Lower leg skin (tissue), 3 donors: Measurements from ENCODE around the gene RPH3AL.

Source experiments
- CTCF ChIP-seq, 3 donors: fragments of 450-650 bp; IDR thresholded peaks; one replicate each; pipeline ENCODE4 v1.5.1; 2016; ENCODE audit warnings: antibody characterized with exemption in 3 of 3, mild to moderate bottlenecking in 3 of 3, moderate library complexity in 2 of 3
- POLR2A ChIP-seq, 2 donors: fragments of 450-650 bp; IDR thresholded peaks; one replicate each; pipeline ENCODE4 v1.6.1; 2016 to 2017; ENCODE audit warnings: antibody characterized with exemption in 2 of 2, mild to moderate bottlenecking in 1 of 2, moderate library complexity in 1 of 2

DNA sequence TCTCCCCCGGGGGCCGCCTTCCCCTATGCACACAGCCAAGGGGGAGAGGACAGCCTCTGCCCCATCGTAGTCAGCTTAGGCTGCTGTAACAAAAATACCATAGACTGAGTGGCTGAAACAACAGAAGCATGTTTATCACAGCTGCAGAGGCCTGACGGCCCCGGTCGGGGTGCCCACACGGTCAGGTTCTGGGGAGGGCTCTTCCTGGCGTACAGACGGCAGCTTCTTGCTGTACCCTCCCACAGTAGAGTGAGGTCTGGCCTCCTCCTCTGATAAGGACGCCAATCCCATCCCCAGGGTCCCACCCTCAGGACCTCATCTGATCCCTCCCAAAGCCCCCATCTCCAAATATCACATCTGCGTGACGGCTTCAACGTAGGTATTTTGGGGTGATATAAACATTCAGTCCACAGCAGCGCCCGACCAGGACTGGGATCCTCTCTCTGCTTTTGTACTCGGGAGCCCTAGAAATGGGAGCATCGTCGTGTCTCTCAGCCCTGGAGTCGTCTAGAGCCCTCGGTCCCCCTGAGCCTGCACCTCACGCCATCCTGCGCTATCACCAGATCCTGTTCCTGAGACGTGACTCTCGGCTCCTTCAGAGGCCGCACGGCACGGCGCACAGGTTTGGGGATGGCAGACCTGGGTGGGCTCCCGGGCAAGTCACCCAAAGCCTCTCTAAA lies 67.8 kb downstream of the RPH3AL start:
- TF ChIP-seq CTCF (IDR thresholded peaks at IDR 0.05) (no peak), POLR2A (IDR thresholded peaks at IDR 0.05) (no peak)
